Hepatocyte (in vitro differentiated cells): ENCODE data around the gene TPCN2. TPM values are rescaled to one million over a fixed set of nuclear protein-coding genes. Genes with fewer than 3 reads are reported as not detected.
"Not testable (repeated sequence)": the region's sequence is repeated elsewhere in the genome, so short reads cannot be mapped to it uniquely, and the experiment has no call there.

Source experiments
- DNase-seq: peaks from one replicate; pipeline ENCODE4 v3.0.0-alpha.2; 2016; ENCODE audit warnings: low spot score
- H2AFZ ChIP-seq: fragments of 200-600 bp; sonication (generic); 2 replicates; pipeline ENCODE4 v1.6.0; 2016; ENCODE audit warnings: antibody characterized with exemption, mild to moderate bottlenecking
- H3K27ac ChIP-seq: fragments of 200-600 bp; sonication (generic); 2 replicates; pipeline ENCODE4 v1.5.1; 2016; ENCODE audit warnings: mild to moderate bottlenecking
- H3K27me3 ChIP-seq: fragments of 200-600 bp; sonication (generic); 2 replicates; pipeline ENCODE4 v1.6.1; 2016
- H3K36me3 ChIP-seq: fragments of 200-600 bp; sonication (generic); replicated peaks from 2 replicates; pipeline ENCODE4 v1.5.1; 2016; ENCODE audit warnings: low read depth; ENCODE audit not compliant: insufficient read depth
- H3K4me1 ChIP-seq: fragments of 200-600 bp; sonication (generic); 2 replicates; pipeline ENCODE4 v1.5.1; 2016; ENCODE audit warnings: mild to moderate bottlenecking, moderate library complexity; ENCODE audit not compliant: insufficient read depth
- H3K4me2 ChIP-seq: fragments of 200-600 bp; sonication (generic); 2 replicates; pipeline ENCODE4 v1.6.0; 2016
- H3K4me3 ChIP-seq: fragments of 200-600 bp; sonication (generic); 2 replicates; pipeline ENCODE4 v1.5.1; 2016; ENCODE audit warnings: mild to moderate bottlenecking
- H3K79me2 ChIP-seq: fragments of 200-600 bp; sonication (generic); 2 replicates; pipeline ENCODE4 v1.6.0; 2017; ENCODE audit warnings: mild to moderate bottlenecking
- H3K9me2 ChIP-seq: fragments of 200-600 bp; sonication (generic); replicated peaks from 2 replicates; pipeline ENCODE4 v1.6.0; 2017; ENCODE audit warnings: mild to moderate bottlenecking; ENCODE audit not compliant: insufficient read depth
- H3K9me3 ChIP-seq: fragments of 200-600 bp; sonication (generic); 2 replicates; pipeline ENCODE4 v1.5.1; 2016; ENCODE audit warnings: low read depth, mild to moderate bottlenecking
- H4K20me1 ChIP-seq: fragments of 200-600 bp; sonication (generic); 2 replicates; pipeline ENCODE4 v1.6.0; 2016; ENCODE audit warnings: mild to moderate bottlenecking; ENCODE audit not compliant: insufficient read depth, poor library complexity, severe bottlenecking
- EZH2 ChIP-seq: fragments of 200-600 bp; sonication (generic); IDR thresholded peaks from 2 replicates; pipeline ENCODE4 v1.6.1; 2016; ENCODE audit warnings: antibody characterized with exemption, mild to moderate bottlenecking, borderline replicate concordance
- EZH2phosphoT487 ChIP-seq: fragments of 200-600 bp; sonication (generic); IDR thresholded peaks from one replicate; pipeline ENCODE4 v1.6.1; 2018; ENCODE audit warnings: antibody characterized with exemption, mild to moderate bottlenecking, low read depth, moderate library complexity; ENCODE audit not compliant: unreplicated experiment, severe bottlenecking
- WGBS: methylation state at CpG from one replicate; pipeline ENCODE4 v1.1.6; 2016; ENCODE audit warnings: low lambda C conversion rate; ENCODE audit errors: missing lambda C conversion rate; 5-methylcytosine and 5-hydroxymethylcytosine counted together
- polyA plus RNA-seq: library from polyadenylated mRNA; unstranded; fragments of >200 nt; fragmentation: Nextera tagmentation; extraction: Ambion mirVana; gene quantifications from 2 replicates; pipeline ENCODE4 v1.2.1, GENCODE V29; 2016
- total RNA-seq: library from RNA; depleted of rRNA; stranded (reverse); fragments of >200 nt; gene quantifications from 2 replicates; pipeline ENCODE4 v1.2.3, GENCODE V29; 2014
- TF ChIP-seq, protein P1 (sequence below): fragments of 200-600 bp; sonication (generic); IDR thresholded peaks from 2 replicates; pipeline ENCODE4 v1.5.1; 2016; ENCODE audit warnings: antibody characterized with exemption, mild to moderate bottlenecking; ENCODE audit not compliant: poor library complexity

TPCN2 gene
- total and polyA plus RNA-seq, 2 experiments from 2014 or later, result 16.6 to 21.3 TPM

DNA sequence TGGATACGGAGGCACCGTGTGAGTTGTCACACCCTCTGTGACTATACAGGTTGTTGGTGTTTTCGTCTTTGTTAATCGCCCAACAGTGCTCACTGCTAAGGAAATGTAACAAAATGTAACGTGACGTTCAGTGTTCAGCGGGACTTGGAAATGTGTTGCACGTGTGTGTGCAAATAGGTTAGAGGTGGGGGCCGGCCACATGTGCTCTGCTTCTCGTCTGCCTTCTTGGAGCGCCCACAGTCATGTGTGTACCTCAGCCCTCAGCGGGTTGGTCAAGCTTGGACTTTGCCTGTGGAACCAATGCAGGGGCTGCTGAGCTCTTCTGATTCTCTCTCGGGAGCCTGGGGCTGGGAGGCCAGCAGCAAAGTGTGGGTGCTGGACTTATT, 99.6 kb downstream of the TPCN2 start:
- 85% methylated on average over 13 of the region's 13 CpGs for WGBS
- Histone ChIP-seq H3K9me2 (no peaks in the 10 kb centered on the region), H3K27me3 (peaks cover 9% of the 10 kb centered on the region), H3K9me3 (no peaks in the 10 kb centered on the region), H4K20me1 (no peaks in the 10 kb centered on the region), H3K36me3 (no peaks in the 10 kb centered on the region), H3K79me2 (no peaks in the 10 kb centered on the region), H3K4me1 (no peaks in the 10 kb centered on the region), H3K4me2 (no peak overlapping the region), H2AFZ (no peak overlapping the region), H3K27ac (no peak overlapping the region), H3K4me3 (no peak overlapping the region)
- no peak for DNase-seq
- TF ChIP-seq EZH2 (no peak), EZH2phosphoT487 (no peak)
- TF ChIP-seq, protein P1, sequence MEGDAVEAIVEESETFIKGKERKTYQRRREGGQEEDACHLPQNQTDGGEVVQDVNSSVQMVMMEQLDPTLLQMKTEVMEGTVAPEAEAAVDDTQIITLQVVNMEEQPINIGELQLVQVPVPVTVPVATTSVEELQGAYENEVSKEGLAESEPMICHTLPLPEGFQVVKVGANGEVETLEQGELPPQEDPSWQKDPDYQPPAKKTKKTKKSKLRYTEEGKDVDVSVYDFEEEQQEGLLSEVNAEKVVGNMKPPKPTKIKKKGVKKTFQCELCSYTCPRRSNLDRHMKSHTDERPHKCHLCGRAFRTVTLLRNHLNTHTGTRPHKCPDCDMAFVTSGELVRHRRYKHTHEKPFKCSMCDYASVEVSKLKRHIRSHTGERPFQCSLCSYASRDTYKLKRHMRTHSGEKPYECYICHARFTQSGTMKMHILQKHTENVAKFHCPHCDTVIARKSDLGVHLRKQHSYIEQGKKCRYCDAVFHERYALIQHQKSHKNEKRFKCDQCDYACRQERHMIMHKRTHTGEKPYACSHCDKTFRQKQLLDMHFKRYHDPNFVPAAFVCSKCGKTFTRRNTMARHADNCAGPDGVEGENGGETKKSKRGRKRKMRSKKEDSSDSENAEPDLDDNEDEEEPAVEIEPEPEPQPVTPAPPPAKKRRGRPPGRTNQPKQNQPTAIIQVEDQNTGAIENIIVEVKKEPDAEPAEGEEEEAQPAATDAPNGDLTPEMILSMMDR, result no peak

DNA sequence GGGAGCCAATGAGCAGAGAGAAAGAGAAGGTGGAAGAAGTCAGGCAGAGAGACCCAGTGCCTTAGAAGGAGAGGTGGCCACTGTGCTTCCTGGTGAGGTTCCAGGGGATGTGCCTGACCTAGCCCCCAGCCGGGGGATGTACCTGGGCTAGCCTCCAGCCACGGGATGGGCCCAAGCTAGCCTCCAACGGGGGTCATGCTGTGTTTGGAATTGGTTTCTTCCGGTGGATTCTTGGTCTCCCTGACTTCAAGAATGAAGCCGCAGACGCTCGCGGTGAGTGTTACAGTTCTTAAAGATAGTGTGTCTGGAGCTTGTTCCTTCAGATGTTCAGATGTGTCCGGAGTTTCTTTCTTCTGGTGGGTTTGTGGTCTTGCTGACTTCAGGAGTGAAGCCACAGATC, 100.1 kb downstream of the TPCN2 start:
- no peaks in the 10 kb centered on the region for H4K20me1 ChIP-seq
- WGBS, result 91% methylated on average over 9 of the region's 9 CpGs

GRCh38 chr11:69149338-69150045, 100.8 kb downstream of the TPCN2 start:
- WGBS, result 93% methylated on average over 11 of the region's 11 CpGs
- not testable (repeated sequence) for H3K27me3 ChIP-seq, H3K4me2 ChIP-seq, H3K9me3 ChIP-seq, H3K9me2 ChIP-seq, H3K36me3 ChIP-seq, H2AFZ ChIP-seq, H3K4me1 ChIP-seq, H3K4me3 ChIP-seq, H4K20me1 ChIP-seq, DNase-seq, H3K79me2 ChIP-seq, H3K27ac ChIP-seq

More for the DNA sequence above, 100.1 kb downstream of the TPCN2 start:
- Histone ChIP-seq H3K4me3 (no peak overlapping the region), H3K9me2 (no peaks in the 10 kb centered on the region), H3K9me3 (no peaks in the 10 kb centered on the region), H3K79me2 (no peaks in the 10 kb centered on the region), H3K36me3 (no peaks in the 10 kb centered on the region), H3K27ac (no peak overlapping the region), H3K4me1 (no peaks in the 10 kb centered on the region), H3K27me3 (peaks cover 9% of the 10 kb centered on the region), H2AFZ (no peak overlapping the region), H3K4me2 (no peak overlapping the region)
- no peak for DNase-seq
- no peak for TF ChIP-seq EZH2

DNA sequence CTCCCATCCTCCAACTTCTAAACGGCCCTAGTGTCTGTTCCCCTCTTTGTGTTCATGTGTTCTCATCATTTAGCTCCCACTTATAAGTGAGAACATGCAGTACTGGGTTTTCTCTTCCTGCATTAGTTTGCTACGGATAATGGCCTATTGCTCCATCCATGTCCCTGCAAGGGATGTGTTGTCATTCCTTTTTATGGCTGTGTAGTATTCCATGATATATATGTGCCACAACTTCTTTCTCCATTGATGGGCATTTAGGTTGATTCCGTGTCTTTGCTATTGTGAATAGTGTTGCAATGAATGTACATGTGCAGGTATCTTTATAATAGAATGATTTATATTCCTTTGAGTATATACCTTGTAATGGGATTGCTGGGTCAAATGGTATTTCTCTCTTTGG, 101.4 kb downstream of the TPCN2 start:
- 94% methylated on average over 3 of the region's 3 CpGs for WGBS
- no peak for DNase-seq
- Histone ChIP-seq H3K9me2 (no peaks in the 10 kb centered on the region), H3K4me2 (no peak overlapping the region), H3K9me3 (no peaks in the 10 kb centered on the region), H3K4me1 (no peaks in the 10 kb centered on the region), H3K79me2 (no peaks in the 10 kb centered on the region), H2AFZ (no peak overlapping the region), H3K36me3 (no peaks in the 10 kb centered on the region), H3K27me3 (peaks cover 9% of the 10 kb centered on the region), H4K20me1 (no peaks in the 10 kb centered on the region), H3K4me3 (no peak overlapping the region), H3K27ac (no peak overlapping the region)
- no peak for TF ChIP-seq EZH2
- TF ChIP-seq EZH2phosphoT487, result no peak
- TF ChIP-seq, protein P1, result no peak
